PC-9 (cell line): ENCODE data around the gene UNC13B. TPM values are rescaled to one million over a fixed set of nuclear protein-coding genes. Genes with fewer than 3 reads are reported as not detected.

ENCODE experiments used
- BruUV-seq: library from RNA; stranded (reverse); fragments of 400-500 nt; replicated peaks from 2 replicates; lab custom pipeline; 2021; lab: Mats Ljungman, UMichigan
- CTCF ChIA-PET: fragments of 300-600 bp; sonication (Branson Sonifier 250); formaldehyde crosslinking; loops from one replicate; lab custom pipeline; 2022; ENCODE audit warnings: antibody characterized with exemption; lab: Charles Lee
- POLR2A ChIA-PET: fragments of 300-600 bp; sonication (Branson Sonifier 250); formaldehyde crosslinking; loops from one replicate; lab custom pipeline; 2022; ENCODE audit warnings: antibody characterized with exemption; ENCODE audit not compliant: unreplicated experiment; lab: Charles Lee
- DNase-seq, 2 experiments: peaks; one replicate each; pipeline versions ENCODE4 v3.0.0 to v3.0.0-alpha.2; 2015 to 2022; ENCODE audit warnings: mixed read lengths in 1 of 2
- H2AFZ ChIP-seq: fragments of 200-600 bp; sonication (generic); 2 replicates; pipeline ENCODE4 v1.8.1; 2017; ENCODE audit warnings: antibody characterized with exemption
- H3F3A ChIP-seq: fragments of 200-600 bp; sonication (generic); 2 replicates; pipeline ENCODE4 v1.8.1; 2017; ENCODE audit warnings: antibody characterized with exemption, mild to moderate bottlenecking, low read depth; ENCODE audit not compliant: insufficient read depth
- H3K27ac ChIP-seq: fragments of 200-600 bp; sonication (generic); 2 replicates; pipeline ENCODE4 v1.6.1; 2016; ENCODE audit warnings: mixed run types
- H3K27me3 ChIP-seq: fragments of 200-600 bp; sonication (generic); 2 replicates; pipeline ENCODE4 v1.6.1; 2016; ENCODE audit warnings: low read depth, mixed run types; ENCODE audit not compliant: insufficient read depth
- H3K36me3 ChIP-seq: fragments of 200-600 bp; sonication (generic); 2 replicates; pipeline ENCODE4 v1.6.1; 2016; ENCODE audit warnings: low read depth, mixed run types
- H3K4me1 ChIP-seq: fragments of 200-600 bp; sonication (generic); replicated peaks from 2 replicates; pipeline ENCODE4 v1.6.1; 2016; ENCODE audit warnings: mixed run types; ENCODE audit not compliant: insufficient read depth
- H3K4me2 ChIP-seq: fragments of 200-600 bp; sonication (generic); 2 replicates; pipeline ENCODE4 v1.6.1; 2017; ENCODE audit warnings: mixed run types
- H3K4me3 ChIP-seq: fragments of 200-600 bp; sonication (generic); 2 replicates; pipeline ENCODE4 v1.6.1; 2016; ENCODE audit warnings: mixed run types
- H3K79me2 ChIP-seq: fragments of 200-600 bp; sonication (generic); 2 replicates; pipeline ENCODE4 v1.6.1; 2017; ENCODE audit warnings: low read depth, mixed run types
- H3K9me2 ChIP-seq: fragments of 200-600 bp; sonication (generic); 2 replicates; pipeline ENCODE4 v1.8.1; 2017; ENCODE audit warnings: mild to moderate bottlenecking; ENCODE audit not compliant: insufficient read depth
- H3K9me3 ChIP-seq: fragments of 200-600 bp; sonication (generic); 2 replicates; pipeline ENCODE4 v1.8.1; 2016; ENCODE audit warnings: low read depth; ENCODE audit not compliant: insufficient read depth
- H4K20me1 ChIP-seq: fragments of 200-600 bp; sonication (generic); 2 replicates; pipeline ENCODE4 v1.8.1; 2017; ENCODE audit not compliant: insufficient read depth
- EZH2 ChIP-seq: fragments of 200-600 bp; sonication (generic); IDR thresholded peaks from 2 replicates; pipeline ENCODE4 v1.8.0; 2017; ENCODE audit warnings: antibody characterized with exemption, low read depth
- intact Hi-C: fragments of 100-400 bp; cut with micrococcal nuclease; formaldehyde crosslinking; loops from one replicate; pipeline ENCODE4 v1.10.0; 2022; ENCODE audit not compliant: unreplicated experiment
- total RNA-seq: library from RNA; stranded (reverse); gene quantifications from 2 replicates; pipeline ENCODE4 v1.2.3, GENCODE V29; 2021
- TF ChIP-seq, protein P1 (sequence below): fragments of 200-600 bp; sonication (generic); conservative IDR thresholded peaks from 2 replicates; pipeline ENCODE4 v1.6.1; 2017; ENCODE audit warnings: mixed run types, antibody characterized with exemption, mild to moderate bottlenecking, moderate library complexity

Gene UNC13B
- total RNA-seq, 1 experiment from 2014 or later = not detected

DNA sequence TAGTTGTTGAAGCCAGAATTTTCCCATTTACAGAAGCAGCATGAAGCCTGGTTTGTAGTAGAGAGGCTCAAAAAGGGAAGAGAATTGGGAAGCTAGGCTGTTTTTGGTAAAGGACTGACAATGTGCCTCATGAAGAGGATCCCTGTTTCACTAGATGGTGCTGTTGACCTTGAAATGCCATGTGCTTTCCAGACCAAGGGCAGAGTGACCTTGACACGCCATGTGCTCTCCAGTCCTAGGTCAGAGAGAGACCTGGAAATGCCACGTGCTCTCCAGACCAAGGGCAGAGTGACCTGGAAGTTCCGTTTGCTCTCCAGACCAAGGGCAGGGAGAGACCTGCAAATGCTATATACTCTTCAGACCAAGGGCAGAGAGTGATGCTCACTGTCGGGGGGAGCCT lies 32.0 kb downstream of the UNC13B start:
- POLR2A ChIA-PET = no interaction called here
- no TSS peak for BruUV-seq
- CTCF ChIA-PET = no interaction called here

DNA sequence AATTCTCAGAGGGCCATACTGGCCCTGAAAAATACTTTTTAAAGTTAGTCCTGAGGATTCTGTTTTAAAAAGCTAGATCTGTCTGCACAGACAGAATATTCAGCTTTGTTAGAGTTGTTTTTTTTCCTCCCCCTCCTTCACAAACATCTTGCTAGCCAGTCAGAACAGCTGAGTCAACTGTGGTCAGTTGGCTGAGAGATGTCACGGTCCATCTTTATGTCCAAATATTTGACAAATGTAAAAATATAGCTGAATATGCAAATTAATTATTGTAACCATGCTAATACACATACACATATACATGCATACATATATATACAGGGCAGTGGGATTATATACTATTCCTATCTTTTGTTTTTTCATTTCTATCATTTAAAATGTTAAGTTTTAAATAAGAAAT lies 33.9 kb downstream of the UNC13B start:
- no peak overlapping the region for H3K4me2 ChIP-seq
- H3F3A ChIP-seq = no peaks in the 10 kb centered on the region
- POLR2A ChIA-PET = no interaction called here
- no TSS peak for BruUV-seq
- H3K9me2 ChIP-seq = no peaks in the 10 kb centered on the region
- H3K4me1 ChIP-seq = no peaks in the 10 kb centered on the region
- no peaks in the 10 kb centered on the region for H3K79me2 ChIP-seq
- no peaks in the 10 kb centered on the region for H3K27me3 ChIP-seq
- intact Hi-C loops = no loop called here
- H4K20me1 ChIP-seq = no peaks in the 10 kb centered on the region
- no peak overlapping the region for H3K27ac ChIP-seq
- DNase-seq = no peak
- no peaks in the 10 kb centered on the region for H3K36me3 ChIP-seq
- CTCF ChIA-PET = no interaction called here
- H3K4me3 ChIP-seq = no peak overlapping the region
- TF ChIP-seq EZH2 = no peak
- TF ChIP-seq, protein P1, sequence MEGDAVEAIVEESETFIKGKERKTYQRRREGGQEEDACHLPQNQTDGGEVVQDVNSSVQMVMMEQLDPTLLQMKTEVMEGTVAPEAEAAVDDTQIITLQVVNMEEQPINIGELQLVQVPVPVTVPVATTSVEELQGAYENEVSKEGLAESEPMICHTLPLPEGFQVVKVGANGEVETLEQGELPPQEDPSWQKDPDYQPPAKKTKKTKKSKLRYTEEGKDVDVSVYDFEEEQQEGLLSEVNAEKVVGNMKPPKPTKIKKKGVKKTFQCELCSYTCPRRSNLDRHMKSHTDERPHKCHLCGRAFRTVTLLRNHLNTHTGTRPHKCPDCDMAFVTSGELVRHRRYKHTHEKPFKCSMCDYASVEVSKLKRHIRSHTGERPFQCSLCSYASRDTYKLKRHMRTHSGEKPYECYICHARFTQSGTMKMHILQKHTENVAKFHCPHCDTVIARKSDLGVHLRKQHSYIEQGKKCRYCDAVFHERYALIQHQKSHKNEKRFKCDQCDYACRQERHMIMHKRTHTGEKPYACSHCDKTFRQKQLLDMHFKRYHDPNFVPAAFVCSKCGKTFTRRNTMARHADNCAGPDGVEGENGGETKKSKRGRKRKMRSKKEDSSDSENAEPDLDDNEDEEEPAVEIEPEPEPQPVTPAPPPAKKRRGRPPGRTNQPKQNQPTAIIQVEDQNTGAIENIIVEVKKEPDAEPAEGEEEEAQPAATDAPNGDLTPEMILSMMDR = no peak
- H2AFZ ChIP-seq = no peak overlapping the region
- H3K9me3 ChIP-seq = no peaks in the 10 kb centered on the region

More for the DNA sequence above, 32.0 kb downstream of the UNC13B start:
- H3K4me1 ChIP-seq = no peaks in the 10 kb centered on the region
- TF ChIP-seq, protein P1 = no peak
- no peak for TF ChIP-seq EZH2
- H3K4me2 ChIP-seq = no peak overlapping the region
- H3K27me3 ChIP-seq = no peaks in the 10 kb centered on the region
- H3K79me2 ChIP-seq = no peaks in the 10 kb centered on the region
- H2AFZ ChIP-seq = no peak overlapping the region
- no peaks in the 10 kb centered on the region for H3K36me3 ChIP-seq
- no peaks in the 10 kb centered on the region for H3F3A ChIP-seq
- DNase-seq = no peak
- no peak overlapping the region for H3K27ac ChIP-seq
- no peaks in the 10 kb centered on the region for H3K9me3 ChIP-seq
- H4K20me1 ChIP-seq = no peaks in the 10 kb centered on the region
- H3K9me2 ChIP-seq = no peaks in the 10 kb centered on the region
- intact Hi-C loops = no loop called here
- H3K4me3 ChIP-seq = no peak overlapping the region

DNA sequence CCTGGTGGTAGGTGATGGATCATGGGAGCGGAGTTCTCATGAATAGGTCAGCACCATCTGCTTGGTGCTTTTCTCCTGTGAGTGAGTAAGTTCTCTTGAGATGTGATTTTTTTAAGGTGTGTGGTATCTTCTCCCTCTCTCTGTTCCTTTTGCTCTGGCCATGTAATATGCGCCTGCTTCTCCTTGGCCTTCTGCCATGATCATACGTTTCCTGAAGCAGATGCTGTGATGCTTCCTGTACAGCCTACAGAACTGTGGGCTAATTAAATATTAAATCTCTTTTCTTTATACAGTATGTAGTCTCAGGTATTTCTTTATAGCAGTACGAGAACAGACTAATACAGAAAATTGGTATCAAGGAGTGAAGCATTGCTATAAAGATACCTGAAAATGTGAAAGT lies 36.4 kb downstream of the UNC13B start:
- no peaks in the 10 kb centered on the region for H3F3A ChIP-seq
- H3K4me2 ChIP-seq = no peak overlapping the region
- H3K9me2 ChIP-seq = no peaks in the 10 kb centered on the region
- no peak for TF ChIP-seq EZH2
- TF ChIP-seq, protein P1 = no peak
- ChIA-PET CTCF (no interaction called here), POLR2A (no interaction called here)
- H2AFZ ChIP-seq = no peak overlapping the region
- no peaks in the 10 kb centered on the region for H3K4me1 ChIP-seq
- no peaks in the 10 kb centered on the region for H3K9me3 ChIP-seq
- no peaks in the 10 kb centered on the region for H3K36me3 ChIP-seq
- H4K20me1 ChIP-seq = no peaks in the 10 kb centered on the region
- H3K27me3 ChIP-seq = no peaks in the 10 kb centered on the region
- intact Hi-C loops = no loop called here
- BruUV-seq = no TSS peak
- H3K27ac ChIP-seq = no peak overlapping the region
- H3K4me3 ChIP-seq = no peak overlapping the region
- no peak for DNase-seq
- H3K79me2 ChIP-seq = no peaks in the 10 kb centered on the region
